Endodermal cell (in vitro differentiated cells): ENCODE measurements around the gene DOCK2. TPM values are rescaled to one million over a fixed set of nuclear protein-coding genes. Genes with fewer than 3 reads are reported as not detected.
"Not testable (repeated sequence)": the region's sequence is repeated elsewhere in the genome, so short reads cannot be mapped to it uniquely, and the experiment has no call there.

Experiments used
- DNase-seq: peaks from one replicate; pipeline ENCODE4 v3.0.0-alpha.2; 2017
- H3K27ac ChIP-seq: 2 replicates; pipeline ENCODE4 v1.5.1; 2013; ENCODE audit warnings: mild to moderate bottlenecking, low read depth, low read length, moderate library complexity
- H3K27me3 ChIP-seq: 2 replicates; pipeline ENCODE4 v1.6.1; 2013; ENCODE audit warnings: mild to moderate bottlenecking, low read length, moderate library complexity; ENCODE audit not compliant: insufficient read depth, control insufficient read depth, poor library complexity, severe bottlenecking
- H3K36me3 ChIP-seq: 2 replicates; pipeline ENCODE4 v1.7.0; 2013; ENCODE audit warnings: mild to moderate bottlenecking, low read length, moderate library complexity; ENCODE audit not compliant: control insufficient read depth, insufficient read depth
- H3K4me1 ChIP-seq: one replicate; pipeline ENCODE4 v1.7.0; 2013; ENCODE audit warnings: low read length; ENCODE audit not compliant: control insufficient read depth, insufficient read depth
- H3K4me3 ChIP-seq: 2 replicates; pipeline ENCODE4 v1.5.1; 2013; ENCODE audit warnings: mild to moderate bottlenecking, low read length, moderate library complexity
- H3K9ac ChIP-seq: 2 replicates; pipeline ENCODE4 v1.6.1; 2013; ENCODE audit warnings: mild to moderate bottlenecking, low read length, moderate library complexity; ENCODE audit not compliant: poor library complexity, severe bottlenecking; ENCODE audit errors: extremely low read depth
- H3K9me3 ChIP-seq: 2 replicates; pipeline ENCODE4 v1.6.1; 2013; ENCODE audit warnings: mild to moderate bottlenecking, low read length, moderate library complexity; ENCODE audit not compliant: control insufficient read depth
- H3K27ac Mint-ChIP-seq: 2 replicates; pipeline ENCODE4 v1.8.0; 2020; ENCODE audit warnings: mixed read lengths
- H3K27me3 Mint-ChIP-seq: 2 replicates; pipeline ENCODE4 v1.8.0; 2021; ENCODE audit warnings: mild to moderate bottlenecking, mixed read lengths; ENCODE audit not compliant: insufficient read depth
- H3K36me3 Mint-ChIP-seq: 2 replicates; pipeline ENCODE4 v1.8.0; 2020; ENCODE audit warnings: low read depth, mixed read lengths
- H3K4me1 Mint-ChIP-seq: 2 replicates; pipeline ENCODE4 v1.8.0; 2020; ENCODE audit warnings: mixed read lengths
- H3K4me3 Mint-ChIP-seq: 2 replicates; pipeline ENCODE4 v1.8.0; 2020; ENCODE audit warnings: mild to moderate bottlenecking, moderate library complexity, mixed read lengths
- H3K9me3 Mint-ChIP-seq: 2 replicates; pipeline ENCODE4 v1.8.0; 2020; ENCODE audit warnings: mild to moderate bottlenecking, mixed read lengths
- WGBS, 2 experiments: methylation state at CpG; one replicate each; pipeline versions ENCODE4 v1.1.5 to v1.1.7; 2013; ENCODE audit warnings: missing lambda C conversion rate in 2 of 2, mixed read lengths in 1 of 2; ENCODE audit not compliant: insufficient coverage in 1 of 2, insufficient read length in 1 of 2; 5-methylcytosine and 5-hydroxymethylcytosine counted together
- total RNA-seq, 2 donors: library from RNA; stranded (reverse); fragmentation: NEBNext Ultra II Directional in 1 of 2; extraction: Animal tissue kit (Norgen Biotek cat#: 25700) in 1 of 2; gene quantifications; 2 replicates in 1 of 2; 3 replicates in 1 of 2; pipeline ENCODE4 v1.2.1, GENCODE V29; 2021
- TF ChIP-seq, protein P1 (sequence below): fragments of 200-600 bp; sonication (generic); conservative IDR thresholded peaks from 2 replicates; pipeline ENCODE4 v1.5.0; 2021; ENCODE audit warnings: antibody characterized with exemption, mild to moderate bottlenecking

DOCK2 gene
- total RNA-seq, 2 donors from 2014 or later: 2.6 to 3.9 TPM

DNA sequence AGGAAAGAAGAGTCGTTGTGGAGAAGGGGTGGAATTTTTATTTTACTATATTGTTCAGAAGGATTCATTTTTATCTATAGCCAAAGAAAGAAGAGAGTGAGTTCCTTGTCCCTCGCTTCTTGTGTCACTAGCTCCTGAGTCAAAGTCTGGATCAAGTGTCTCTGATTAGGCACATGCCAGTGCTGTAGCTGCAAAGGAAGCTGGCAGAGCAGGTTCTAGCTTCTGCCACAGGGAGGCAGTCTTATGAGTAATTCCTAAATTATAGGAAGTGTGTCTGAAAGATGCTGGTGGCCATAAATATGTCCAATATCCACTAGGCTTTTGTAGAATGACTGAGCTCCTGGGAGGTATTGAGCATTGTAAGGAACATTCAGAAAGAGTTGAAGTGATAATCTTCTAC lies 84.7 kb downstream of the DOCK2 start:
- Histone ChIP-seq H3K27ac (no peak overlapping the region), H3K27me3 (no peaks in the 10 kb centered on the region), H3K9me3 (no peaks in the 10 kb centered on the region), H3K9ac (no peak overlapping the region), H3K4me3 (no peak overlapping the region), H3K4me1 (no peaks in the 10 kb centered on the region), H3K36me3 (no peaks in the 10 kb centered on the region)
- H3K36me3 Mint-ChIP-seq: no peaks in the 10 kb centered on the region
- peaks cover 2% of the 10 kb centered on the region for H3K4me1 Mint-ChIP-seq
- no peak for DNase-seq
- WGBS, 2 experiments: 98% methylated on average over 2 of the region's 2 CpGs; no CpG with 5 or more reads in 1 of the 2 experiments
- peaks cover 2% of the 10 kb centered on the region for H3K27me3 Mint-ChIP-seq
- no peak overlapping the region for H3K4me3 Mint-ChIP-seq
- no peaks in the 10 kb centered on the region for H3K9me3 Mint-ChIP-seq
- TF ChIP-seq, protein P1, sequence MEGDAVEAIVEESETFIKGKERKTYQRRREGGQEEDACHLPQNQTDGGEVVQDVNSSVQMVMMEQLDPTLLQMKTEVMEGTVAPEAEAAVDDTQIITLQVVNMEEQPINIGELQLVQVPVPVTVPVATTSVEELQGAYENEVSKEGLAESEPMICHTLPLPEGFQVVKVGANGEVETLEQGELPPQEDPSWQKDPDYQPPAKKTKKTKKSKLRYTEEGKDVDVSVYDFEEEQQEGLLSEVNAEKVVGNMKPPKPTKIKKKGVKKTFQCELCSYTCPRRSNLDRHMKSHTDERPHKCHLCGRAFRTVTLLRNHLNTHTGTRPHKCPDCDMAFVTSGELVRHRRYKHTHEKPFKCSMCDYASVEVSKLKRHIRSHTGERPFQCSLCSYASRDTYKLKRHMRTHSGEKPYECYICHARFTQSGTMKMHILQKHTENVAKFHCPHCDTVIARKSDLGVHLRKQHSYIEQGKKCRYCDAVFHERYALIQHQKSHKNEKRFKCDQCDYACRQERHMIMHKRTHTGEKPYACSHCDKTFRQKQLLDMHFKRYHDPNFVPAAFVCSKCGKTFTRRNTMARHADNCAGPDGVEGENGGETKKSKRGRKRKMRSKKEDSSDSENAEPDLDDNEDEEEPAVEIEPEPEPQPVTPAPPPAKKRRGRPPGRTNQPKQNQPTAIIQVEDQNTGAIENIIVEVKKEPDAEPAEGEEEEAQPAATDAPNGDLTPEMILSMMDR: peak; percentile 55
- no peak overlapping the region for H3K27ac Mint-ChIP-seq

DNA sequence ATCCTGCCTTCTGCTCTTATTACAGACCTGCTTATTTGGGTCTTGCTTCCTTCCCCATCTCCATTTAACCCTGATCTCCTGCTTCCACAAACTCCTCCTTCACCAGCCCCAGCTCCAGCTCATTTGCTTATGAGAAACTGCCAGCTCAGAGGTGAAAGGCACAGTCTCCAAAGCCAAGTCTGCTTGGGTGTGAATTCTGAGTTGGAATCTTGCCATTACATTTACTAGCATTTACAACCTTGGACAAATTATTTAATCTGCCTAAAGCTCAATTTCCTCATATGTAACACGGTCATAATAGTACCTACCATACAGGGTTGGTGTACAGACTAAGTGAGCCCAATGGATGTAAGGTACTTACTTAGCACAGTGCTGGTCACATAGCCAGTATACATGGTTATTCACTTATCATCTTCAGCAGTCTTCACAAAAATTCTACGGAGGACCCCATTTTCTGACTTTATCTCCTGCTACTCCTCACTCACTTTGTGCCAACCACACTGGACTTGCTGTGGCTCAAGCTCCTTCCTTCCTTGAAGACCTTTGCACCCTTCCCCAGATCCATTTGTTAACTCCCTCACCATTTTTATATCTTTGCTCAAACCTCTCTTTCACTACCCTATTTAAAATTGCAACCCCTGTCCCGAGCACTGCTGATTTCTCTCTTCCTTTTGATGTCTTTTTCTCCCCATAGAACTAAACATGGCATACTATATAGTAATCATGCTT lies 86.2 kb downstream of the DOCK2 start:
- Mint-ChIP-seq H3K9me3 (no peaks in the 10 kb centered on the region), H3K4me1 (peaks cover 2% of the 10 kb centered on the region), H3K4me3 (no peak overlapping the region), H3K27me3 (peaks cover 2% of the 10 kb centered on the region), H3K27ac (no peak overlapping the region), H3K36me3 (no peaks in the 10 kb centered on the region)
- H3K27me3 ChIP-seq: no peaks in the 10 kb centered on the region
- no peak overlapping the region for H3K27ac ChIP-seq
- no peaks in the 10 kb centered on the region for H3K4me1 ChIP-seq
- no peaks in the 10 kb centered on the region for H3K9me3 ChIP-seq
- no peak for DNase-seq
- H3K4me3 ChIP-seq: no peak overlapping the region
- TF ChIP-seq, protein P1: no peak
- H3K36me3 ChIP-seq: no peaks in the 10 kb centered on the region
- WGBS, 2 experiments: 92 to 94% methylated on average over 3 of the region's 3 CpGs
- no peak overlapping the region for H3K9ac ChIP-seq

DNA sequence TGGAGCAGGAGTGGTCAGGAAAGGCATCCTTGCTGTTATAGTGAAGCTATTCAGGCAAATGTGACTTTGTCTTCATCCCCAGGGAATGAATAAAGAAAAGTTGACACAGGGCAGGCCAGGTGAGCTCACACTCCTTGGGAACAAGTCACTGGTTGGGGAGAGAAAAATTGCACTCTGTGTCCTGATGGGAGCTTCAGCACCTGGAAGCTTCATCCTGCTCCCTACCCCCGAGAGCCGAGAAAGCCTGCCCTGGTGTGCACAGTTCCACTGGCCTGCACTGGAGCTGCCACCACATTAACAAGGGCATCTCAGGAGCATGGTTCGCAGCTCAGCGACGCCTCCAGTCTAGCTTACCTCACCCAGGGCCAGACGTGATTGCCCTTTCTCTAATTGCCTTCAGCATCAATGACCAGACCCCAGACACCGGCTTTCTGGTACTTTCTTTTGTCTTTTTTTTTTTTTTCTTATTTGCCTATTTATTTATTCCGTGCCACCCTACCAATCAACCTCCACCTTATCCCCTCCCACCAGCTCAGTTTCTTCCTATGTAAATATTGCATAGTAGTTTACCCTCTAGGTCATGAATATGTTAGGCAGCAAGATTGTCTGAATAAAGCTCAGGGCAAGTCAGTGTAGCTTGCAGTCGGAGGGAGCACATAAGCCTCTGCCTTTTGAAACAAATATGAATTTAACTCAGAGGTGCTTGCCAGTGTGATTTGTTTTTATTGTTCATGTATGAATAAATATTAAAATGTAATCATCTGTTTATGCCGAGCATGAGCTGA lies 87.4 kb downstream of the DOCK2 start:
- WGBS, 2 experiments: 90 to 91% methylated on average over 7 to 10 of the region's 10 CpGs
- Mint-ChIP-seq H3K36me3 (no peaks in the 10 kb centered on the region), H3K9me3 (no peaks in the 10 kb centered on the region)

DNA sequence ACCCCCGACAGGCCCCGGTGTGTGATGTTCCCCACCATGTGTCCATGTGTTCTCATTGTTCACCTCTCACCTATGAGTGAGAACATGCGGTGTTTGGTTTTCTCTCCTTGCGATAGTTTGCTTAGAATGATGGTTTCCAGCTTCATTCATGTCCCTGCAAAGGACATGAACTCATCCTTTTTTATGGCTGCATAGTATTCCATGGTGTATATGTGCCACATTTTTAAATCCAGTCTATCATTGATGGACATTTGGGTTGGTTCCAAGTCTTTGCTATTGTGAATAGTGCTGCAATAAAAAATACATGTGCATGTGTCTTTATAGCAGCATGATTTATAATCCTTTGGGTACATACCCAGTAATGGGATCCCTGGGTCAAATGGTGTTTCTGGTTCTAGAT lies 88.6 kb downstream of the DOCK2 start:
- H3K4me3 Mint-ChIP-seq, H3K27ac ChIP-seq, H3K4me3 ChIP-seq, H3K27me3 Mint-ChIP-seq, H3K36me3 Mint-ChIP-seq, H3K27me3 ChIP-seq, H3K9ac ChIP-seq, H3K4me1 Mint-ChIP-seq, H3K27ac Mint-ChIP-seq, H3K4me1 ChIP-seq, H3K9me3 ChIP-seq, DNase-seq, H3K36me3 ChIP-seq, H3K9me3 Mint-ChIP-seq: not testable (repeated sequence)
- WGBS, 2 experiments: 86 to 95% methylated on average over 3 to 4 of the region's 4 CpGs

More for the DNA sequence above, 87.4 kb downstream of the DOCK2 start:
- peaks cover 2% of the 10 kb centered on the region for H3K4me1 Mint-ChIP-seq
- no peak overlapping the region for H3K4me3 Mint-ChIP-seq
- no peaks in the 10 kb centered on the region for H3K9me3 ChIP-seq
- H3K36me3 ChIP-seq: no peaks in the 10 kb centered on the region
- H3K4me3 ChIP-seq: no peak overlapping the region
- DNase-seq: no peak
- no peak overlapping the region for H3K9ac ChIP-seq
- H3K4me1 ChIP-seq: no peaks in the 10 kb centered on the region
- H3K27me3 Mint-ChIP-seq: peaks cover 2% of the 10 kb centered on the region
- TF ChIP-seq, protein P1: no peak
- H3K27me3 ChIP-seq: no peaks in the 10 kb centered on the region
- H3K27ac ChIP-seq: no peak overlapping the region
- H3K27ac Mint-ChIP-seq: no peak overlapping the region
